Type B pancreatic cell (in vitro differentiated cells): ENCODE measurements around the gene IPO5. TPM values are rescaled to one million over a fixed set of nuclear protein-coding genes. Genes with fewer than 3 reads are reported as not detected.

Experiments
- DNase-seq: peaks from one replicate; pipeline ENCODE4 v3.0.0; 2021; ENCODE audit warnings: mixed read lengths; ENCODE audit not compliant: unreplicated experiment; ENCODE audit errors: extremely low spot score
- H3K27ac Mint-ChIP-seq: 2 replicates; pipeline ENCODE4 v1.8.0; 2021; ENCODE audit warnings: mild to moderate bottlenecking, mixed read lengths
- H3K27me3 Mint-ChIP-seq: 2 replicates; pipeline ENCODE4 v1.8.0; 2021; ENCODE audit warnings: mixed read lengths
- H3K36me3 Mint-ChIP-seq: 2 replicates; pipeline ENCODE4 v1.8.0; 2021; ENCODE audit warnings: mixed read lengths
- H3K4me1 Mint-ChIP-seq: one replicate; pipeline ENCODE4 v1.8.0; 2021; ENCODE audit warnings: mixed read lengths; ENCODE audit not compliant: unreplicated experiment
- H3K4me3 Mint-ChIP-seq: 2 replicates; pipeline ENCODE4 v1.8.0; 2021; ENCODE audit warnings: mild to moderate bottlenecking, mixed read lengths
- H3K9me3 Mint-ChIP-seq: 2 replicates; pipeline ENCODE4 v1.8.0; 2021; ENCODE audit warnings: mixed read lengths
- CTCF ChIP-seq: fragments of 200-600 bp; sonication (generic); conservative IDR thresholded peaks from 2 replicates; pipeline ENCODE4 v1.5.0; 2021; ENCODE audit warnings: antibody characterized with exemption, mild to moderate bottlenecking
- total RNA-seq: library from RNA; stranded (reverse); gene quantifications from 2 replicates; pipeline ENCODE4 v1.2.1, GENCODE V29; 2021; ENCODE audit warnings: low replicate concordance

The IPO5 gene
- total RNA-seq, 1 donor from 2014 or later: 202 TPM

- no peak for TF ChIP-seq CTCF
- DNase-seq: no peak
- no peak overlapping the region for H3K4me3 Mint-ChIP-seq
Observed at GRCh38 chr13:98050041-98050466, 96.6 kb downstream of the IPO5 start.

GRCh38 chr13:98052412-98052811 lies 98.9 kb downstream of the IPO5 start:
- no peak for DNase-seq
- H3K27me3 Mint-ChIP-seq: peaks cover 8% of the 10 kb centered on the region
- H3K27ac Mint-ChIP-seq: no peak overlapping the region
- peaks cover 14% of the 10 kb centered on the region for H3K4me1 Mint-ChIP-seq
- no peaks in the 10 kb centered on the region for H3K9me3 Mint-ChIP-seq
- H3K36me3 Mint-ChIP-seq: no peaks in the 10 kb centered on the region
- no peak for TF ChIP-seq CTCF
- no peak overlapping the region for H3K4me3 Mint-ChIP-seq

More at GRCh38 chr13:98050041-98050466, 96.6 kb downstream of the IPO5 start:
- Mint-ChIP-seq H3K4me1 (peaks cover 9% of the 10 kb centered on the region), H3K27ac (no peak overlapping the region), H3K27me3 (no peaks in the 10 kb centered on the region), H3K36me3 (no peaks in the 10 kb centered on the region), H3K9me3 (no peaks in the 10 kb centered on the region)

GRCh38 chr13:98054301-98054700 lies 100.8 kb downstream of the IPO5 start:
- no peak overlapping the region for H3K4me3 Mint-ChIP-seq
- peaks cover 9% of the 10 kb centered on the region for H3K4me1 Mint-ChIP-seq
- no peak for TF ChIP-seq CTCF
- H3K36me3 Mint-ChIP-seq: no peaks in the 10 kb centered on the region
- H3K9me3 Mint-ChIP-seq: no peaks in the 10 kb centered on the region
- H3K27me3 Mint-ChIP-seq: peaks cover 8% of the 10 kb centered on the region
- H3K27ac Mint-ChIP-seq: no peak overlapping the region
- no peak for DNase-seq

GRCh38 chr13:98055623-98056022 lies 102.1 kb downstream of the IPO5 start:
- TF ChIP-seq CTCF: no peak
- H3K4me3 Mint-ChIP-seq: no peak overlapping the region
- H3K27ac Mint-ChIP-seq: no peak overlapping the region
- peaks cover 13% of the 10 kb centered on the region for H3K4me1 Mint-ChIP-seq
- DNase-seq: no peak
- H3K9me3 Mint-ChIP-seq: no peaks in the 10 kb centered on the region
- H3K27me3 Mint-ChIP-seq: peaks cover 8% of the 10 kb centered on the region
- no peaks in the 10 kb centered on the region for H3K36me3 Mint-ChIP-seq

GRCh38 chr13:98056839-98057410 lies 103.5 kb downstream of the IPO5 start:
- Mint-ChIP-seq H3K27me3 (peaks cover 8% of the 10 kb centered on the region), H3K27ac (no peak overlapping the region), H3K4me1 (peaks cover 13% of the 10 kb centered on the region), H3K4me3 (no peak overlapping the region), H3K9me3 (no peaks in the 10 kb centered on the region), H3K36me3 (no peaks in the 10 kb centered on the region)
- DNase-seq: no peak
- TF ChIP-seq CTCF: no peak

- no peak for TF ChIP-seq CTCF
- Mint-ChIP-seq H3K4me3 (no peak overlapping the region), H3K4me1 (peaks cover 13% of the 10 kb centered on the region), H3K36me3 (no peaks in the 10 kb centered on the region), H3K27ac (no peak overlapping the region), H3K27me3 (peaks cover 8% of the 10 kb centered on the region), H3K9me3 (no peaks in the 10 kb centered on the region)
- DNase-seq: no peak
Observed at GRCh38 chr13:98059276-98059675, 105.8 kb downstream of the IPO5 start.
